ENCODE results near the gene PRB3.

PRB3 gene

DNA sequence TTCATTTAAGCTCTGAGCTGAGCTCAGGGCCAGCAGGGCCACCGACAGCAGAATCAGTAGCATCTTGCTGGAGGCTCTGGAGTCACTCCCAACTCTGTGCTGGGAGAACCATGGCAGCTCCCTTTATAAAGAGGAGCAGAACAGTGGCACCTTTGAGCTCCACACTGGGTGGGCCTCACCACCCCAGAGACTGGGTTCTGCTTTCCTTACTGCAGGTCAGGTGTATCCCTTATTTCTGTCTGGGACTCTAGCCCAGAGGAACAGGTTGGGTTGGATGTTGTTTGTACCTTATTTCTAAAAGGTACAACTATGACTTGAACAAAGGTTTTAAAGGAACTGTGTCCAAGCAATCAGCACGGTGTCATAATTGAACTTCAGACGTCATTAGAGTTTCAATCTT lies at the start of gene PRB3:
Gene PRB3, minus strand, starts transcription at position 101 of the 400 bp plus-strand sequence. Its CDS starts 38 bp downstream, at position 63.
- in situ Hi-C loops (cut with MboI; ENCODE audit: low sequenced_read_pairs): no loop called here

DNA sequence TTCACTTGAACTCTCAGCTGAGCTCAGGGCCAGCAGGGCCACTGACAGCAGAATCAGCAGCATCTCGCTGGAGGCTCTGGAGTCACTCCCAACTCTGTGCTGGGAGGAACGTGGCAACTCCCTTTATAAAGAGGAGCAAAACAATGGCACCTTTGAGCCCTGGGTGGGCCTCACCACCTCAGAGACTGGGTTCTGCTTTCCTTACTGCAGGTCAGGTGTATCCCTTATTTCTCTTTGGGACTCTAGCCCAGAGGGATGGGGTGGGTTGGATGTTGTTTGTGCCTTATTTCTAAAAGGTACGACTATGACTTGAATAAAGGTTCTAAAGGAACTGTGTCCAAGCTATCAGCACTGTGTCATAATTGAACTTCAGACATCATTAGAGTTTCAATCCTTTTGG lies 40.8 kb upstream of the PRB3 start, which contains the start of gene PRB4:
Gene PRB4, minus strand, starts transcription at position 101 of the 400 bp plus-strand sequence. Its CDS starts 38 bp downstream, at position 63.
- in situ Hi-C loops (cut with MboI; ENCODE audit: low sequenced_read_pairs): no loop called here

DNA sequence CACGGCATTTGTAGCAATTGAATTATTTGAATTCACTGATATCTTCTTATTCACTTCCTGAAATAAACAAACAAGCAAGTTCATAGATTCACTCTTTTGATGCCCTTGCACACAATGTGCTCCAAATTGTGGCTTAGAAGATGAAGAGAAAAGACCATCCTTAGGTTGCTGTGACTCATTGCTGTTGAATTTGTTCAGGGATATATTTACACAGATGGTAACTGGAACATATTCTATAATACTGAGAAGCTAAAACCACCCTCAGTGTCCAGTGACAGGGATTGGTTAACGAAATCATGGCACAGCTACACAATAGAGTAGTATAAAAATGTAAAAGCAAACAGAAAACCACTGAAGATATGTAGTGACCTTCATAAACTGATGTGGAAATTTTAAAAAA lies 37.6 kb upstream of the PRB3 start:
- in situ Hi-C loops (cut with MboI; ENCODE audit: low sequenced_read_pairs): no loop called here

DNA sequence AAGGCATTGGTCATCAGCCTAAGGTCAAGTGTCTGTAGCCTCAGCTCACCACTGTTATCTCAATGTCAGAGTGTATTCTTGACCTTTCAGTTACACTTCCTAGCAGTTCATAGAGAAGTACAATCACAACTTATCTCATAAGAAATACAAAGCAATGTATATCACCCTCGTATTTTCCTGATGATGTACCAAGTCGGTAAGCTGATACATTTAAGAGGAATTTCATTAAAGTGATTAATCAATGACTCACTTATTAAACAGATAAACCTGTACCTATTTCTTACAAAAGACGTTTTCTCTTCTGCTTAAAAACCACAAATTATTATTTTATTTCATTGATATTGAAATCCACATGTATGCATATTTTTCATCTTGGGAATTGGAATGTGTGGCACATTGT lies 3.9 kb upstream of the PRB3 start:
- in situ Hi-C loops (cut with MboI; ENCODE audit: low sequenced_read_pairs): no loop called here

DNA sequence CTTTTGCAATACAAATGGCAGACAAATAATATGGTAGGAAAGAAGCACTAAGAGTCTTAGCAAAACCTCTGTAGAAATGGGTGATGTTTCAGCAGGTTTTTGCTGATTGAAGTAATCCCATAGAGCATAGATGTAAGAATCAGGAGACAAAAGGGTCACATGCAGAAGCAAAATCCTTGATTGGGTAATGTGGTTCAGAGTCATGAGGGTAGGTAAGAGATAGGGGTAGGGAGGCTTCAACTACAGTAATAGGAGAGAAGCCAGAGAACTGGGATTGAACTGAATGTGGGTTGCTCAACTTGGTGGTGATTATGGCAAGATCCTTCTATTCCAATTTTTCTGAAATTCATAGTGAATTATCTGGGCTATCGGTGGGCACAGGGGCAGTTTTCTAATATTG lies 5.0 kb downstream of the PRB3 start:
- in situ Hi-C loops (cut with MboI; ENCODE audit: low sequenced_read_pairs): no loop called here

DNA sequence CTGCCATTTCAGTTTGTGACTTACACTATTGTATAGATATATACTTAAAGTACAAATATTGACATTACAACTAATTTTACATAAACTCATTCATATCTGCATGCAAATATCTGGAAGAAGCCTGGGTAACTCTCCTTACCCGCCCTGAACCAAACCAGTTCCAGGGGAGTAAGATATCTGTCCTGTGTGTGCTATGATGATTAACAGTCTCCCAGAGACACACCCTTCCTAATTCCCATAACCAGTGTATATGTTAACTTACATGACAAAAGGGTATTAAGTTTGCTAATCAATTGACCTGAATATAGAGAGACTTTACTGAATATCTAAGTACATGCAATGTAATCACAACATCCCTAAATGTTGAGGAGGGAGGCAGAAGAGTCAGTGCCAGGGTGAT lies 23.0 kb downstream of the PRB3 start:
- in situ Hi-C loops (cut with MboI; ENCODE audit: low sequenced_read_pairs): loop anchor here (25.0 kb wide), 1 partner anchor 241 kb away; no protein-coding TSS in a partner anchor

DNA sequence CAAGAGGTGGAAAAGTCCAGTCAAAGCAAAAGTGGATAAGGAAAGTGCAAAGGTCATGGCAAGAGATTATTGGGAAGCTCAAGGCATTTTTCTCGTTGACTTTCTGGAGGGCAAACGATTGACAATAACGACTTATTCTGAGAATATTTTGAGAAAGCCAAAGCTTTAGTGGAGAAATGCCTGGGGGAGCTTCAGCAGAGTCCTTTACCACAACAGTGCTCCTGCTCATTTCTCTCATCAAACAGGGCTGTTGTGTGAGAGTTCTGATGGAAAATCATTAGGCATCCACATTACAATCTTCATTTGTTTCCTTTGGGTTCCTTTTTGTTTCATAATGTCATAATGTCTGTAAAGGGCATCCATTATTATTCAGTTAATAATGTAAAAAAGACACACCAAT lies 26.9 kb downstream of the PRB3 start:
- in situ Hi-C loops (cut with MboI; ENCODE audit: low sequenced_read_pairs): loop anchor here (25.0 kb wide), 1 partner anchor 245 kb away; no protein-coding TSS in a partner anchor

DNA sequence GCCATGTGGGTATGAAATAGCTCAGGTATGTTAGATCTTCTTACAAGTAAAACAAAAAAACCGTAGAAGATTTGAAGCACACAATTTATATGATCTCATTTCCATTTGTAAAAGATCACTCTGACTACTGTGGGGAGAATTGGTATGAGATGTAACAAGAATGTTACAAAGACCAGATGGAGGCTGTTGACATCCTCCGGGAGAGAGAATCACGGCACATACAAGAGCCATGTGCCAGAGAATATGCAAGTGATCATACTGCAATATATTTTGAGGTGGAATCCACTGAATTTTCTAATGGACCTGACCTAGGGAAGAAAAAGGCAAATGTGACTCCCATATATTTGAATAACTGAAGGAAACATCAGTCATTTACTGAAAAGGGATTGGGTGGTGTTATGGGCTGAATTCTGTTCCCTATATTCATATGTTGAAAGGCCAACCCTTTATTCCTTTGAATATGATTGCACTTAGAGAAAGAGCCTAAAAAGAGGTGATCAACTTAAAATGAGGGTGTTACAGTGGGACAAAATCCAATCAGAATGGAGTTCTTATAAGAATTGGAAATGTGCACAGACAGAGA lies 29.1 kb downstream of the PRB3 start:
- in situ Hi-C loops (cut with MboI; ENCODE audit: low sequenced_read_pairs): loop anchor here (25.0 kb wide), 1 partner anchor 247 kb away; no protein-coding TSS in a partner anchor

DNA sequence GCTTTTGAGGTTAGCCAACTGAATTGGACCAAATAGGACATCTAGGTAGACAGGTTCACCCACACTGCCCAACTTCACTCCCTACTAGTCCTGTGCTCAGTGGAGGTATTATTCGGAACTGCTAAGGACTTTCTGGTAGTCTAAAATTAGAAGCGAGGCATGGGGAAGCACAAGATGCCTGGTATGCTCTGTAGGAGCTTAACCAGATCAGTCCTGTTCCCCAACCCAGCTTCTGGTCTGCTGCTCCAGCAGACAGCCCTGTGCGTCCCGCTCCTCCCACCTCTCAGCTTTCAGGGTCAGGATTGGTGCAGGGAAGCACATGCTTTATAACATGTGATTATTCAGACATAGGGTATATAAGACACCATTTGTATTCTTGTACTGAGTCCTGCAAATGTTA lies 31.2 kb downstream of the PRB3 start:
- in situ Hi-C loops (cut with MboI; ENCODE audit: low sequenced_read_pairs): loop anchor here (25.0 kb wide), 1 partner anchor 249 kb away; no protein-coding TSS in a partner anchor

DNA sequence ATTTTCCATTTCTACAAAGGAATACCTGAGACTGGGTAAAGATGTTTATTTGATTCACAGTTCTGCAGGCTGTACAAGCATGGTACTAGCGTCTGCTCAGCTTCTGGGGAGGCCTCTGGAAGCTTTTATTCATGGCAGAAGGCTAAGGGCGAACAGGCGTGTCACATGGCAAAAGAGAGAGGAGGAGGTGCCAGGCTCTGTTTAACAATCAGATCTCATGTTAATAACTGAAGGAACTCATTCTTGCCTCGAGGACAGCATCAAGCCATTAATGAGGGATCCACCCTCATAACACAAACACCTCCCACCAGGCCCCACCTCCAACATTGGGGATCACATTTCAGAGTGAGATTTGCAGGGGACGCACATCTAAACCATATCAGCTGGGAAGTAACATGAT lies 36.0 kb downstream of the PRB3 start:
- in situ Hi-C loops (cut with MboI; ENCODE audit: low sequenced_read_pairs): loop anchor here (25.0 kb wide), 1 partner anchor 254 kb away; no protein-coding TSS in a partner anchor

DNA sequence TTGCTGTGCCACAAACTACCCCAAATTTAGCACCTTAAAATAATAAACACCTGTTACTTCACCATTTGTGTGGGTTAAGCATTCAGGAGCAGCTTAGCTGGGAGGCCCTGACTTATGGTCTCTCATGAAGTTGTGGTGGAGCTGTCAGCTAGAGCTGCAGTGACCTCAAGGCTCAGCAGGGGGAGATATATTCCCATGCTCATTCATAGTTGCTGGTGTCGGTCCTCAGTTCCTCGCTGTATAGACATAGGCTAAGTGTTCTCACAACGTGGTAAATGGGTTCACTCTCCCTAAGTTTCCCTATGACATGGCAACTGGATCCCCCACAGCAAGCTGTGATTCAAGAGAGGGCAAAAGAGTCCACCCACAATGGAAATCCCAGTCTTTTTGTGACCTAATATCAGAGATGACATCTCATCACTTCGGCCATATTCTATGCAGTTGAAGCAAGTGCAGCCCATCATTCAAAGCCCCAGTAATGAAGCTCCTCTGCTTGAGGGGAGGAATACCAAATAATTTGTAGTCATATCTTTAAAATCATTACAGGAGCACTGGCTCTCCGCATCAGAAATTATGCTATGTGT lies 41.1 kb downstream of the PRB3 start:
- in situ Hi-C loops (cut with MboI; ENCODE audit: low sequenced_read_pairs): loop anchor here (25.0 kb wide), 1 partner anchor 259 kb away; no protein-coding TSS in a partner anchor

DNA sequence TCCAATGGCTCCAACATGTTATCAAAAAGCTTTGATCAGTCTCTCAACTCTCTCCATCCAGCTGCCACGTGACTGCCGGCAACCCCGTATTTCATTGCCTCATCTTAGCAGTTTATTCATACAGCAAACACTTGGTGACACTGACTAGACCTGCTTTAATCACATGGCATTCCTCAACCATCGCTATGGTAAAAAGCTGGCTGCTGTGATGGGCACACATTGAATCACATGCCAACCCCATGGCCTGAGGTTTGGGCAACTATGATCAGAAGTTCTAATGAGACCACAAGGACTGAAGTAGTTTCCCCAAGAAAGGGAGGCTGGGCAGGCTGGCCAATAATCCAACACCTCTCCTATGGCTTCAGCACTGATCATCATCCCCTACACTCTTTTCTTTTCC lies 42.1 kb downstream of the PRB3 start:
- in situ Hi-C loops (cut with MboI; ENCODE audit: low sequenced_read_pairs): loop anchor here (25.0 kb wide), 1 partner anchor 260 kb away; no protein-coding TSS in a partner anchor

Data from HL-60/S4 treated with phorbol 12-myristate 13-acetate at 8.2 ng/mL for 4 days and 3 days (cell line).